GM21526 (cell line): ENCODE results near the gene PIK3C3.
A peak's percentile ranks its signal among the peaks of the same experiment; 100 is the strongest.
"Not testable (repeated sequence)": the region's sequence is repeated elsewhere in the genome, so short reads cannot be mapped to it uniquely, and the experiment has no call there.

Source experiments
- ATAC-seq: cut with Tn5 transposase; IDR thresholded peaks from one replicate; pipeline ENCODE4 v1.9.1; 2021; ENCODE audit warnings: moderate library complexity; ENCODE audit not compliant: unreplicated experiment, low FRiP score

The PIK3C3 gene

GRCh38 chr18:42009457-42009856 is 54.4 kb downstream of the PIK3C3 start:
- ATAC-seq: not testable (repeated sequence)

- ATAC-seq: peak; percentile 100
Observed at GRCh38 chr18:42011053-42011452, 56.0 kb downstream of the PIK3C3 start.

- no peak for ATAC-seq
Observed at GRCh38 chr18:42018831-42019230, 63.8 kb downstream of the PIK3C3 start.

- peak; percentile 30 for ATAC-seq
Observed at GRCh38 chr18:42024131-42024530, 69.1 kb downstream of the PIK3C3 start.

GRCh38 chr18:42025491-42025890 is 70.5 kb downstream of the PIK3C3 start:
- peak; percentile 27 for ATAC-seq

- ATAC-seq: peak; percentile 95
Observed at GRCh38 chr18:42025974-42026625, 71.1 kb downstream of the PIK3C3 start.

GRCh38 chr18:42028247-42028832 is 73.3 kb downstream of the PIK3C3 start:
- no peak for ATAC-seq

- ATAC-seq: no peak
Observed at GRCh38 chr18:42029092-42029491, 74.1 kb downstream of the PIK3C3 start.

- no peak for ATAC-seq
Observed at GRCh38 chr18:42030586-42031182, 75.7 kb downstream of the PIK3C3 start.

- no peak for ATAC-seq
Observed at GRCh38 chr18:42032447-42032846, 77.4 kb downstream of the PIK3C3 start.

- ATAC-seq: no peak
Observed at GRCh38 chr18:42033137-42033810, 78.2 kb downstream of the PIK3C3 start.

- ATAC-seq: no peak
Observed at GRCh38 chr18:42038936-42039335, 83.9 kb downstream of the PIK3C3 start.

- no peak for ATAC-seq
Observed at GRCh38 chr18:42039396-42039795, 84.4 kb downstream of the PIK3C3 start.

- ATAC-seq: no peak
Observed at GRCh38 chr18:42041793-42042192, 86.8 kb downstream of the PIK3C3 start.

GRCh38 chr18:42045346-42045745 is 90.3 kb downstream of the PIK3C3 start:
- ATAC-seq: no peak

- no peak for ATAC-seq
Observed at GRCh38 chr18:42047721-42048120, 92.7 kb downstream of the PIK3C3 start.

GRCh38 chr18:42048158-42048557 is 93.1 kb downstream of the PIK3C3 start:
- ATAC-seq: no peak

- ATAC-seq: not testable (repeated sequence)
Observed at GRCh38 chr18:42049536-42049935, 94.5 kb downstream of the PIK3C3 start.

- no peak for ATAC-seq
Observed at GRCh38 chr18:42051411-42051810, 96.4 kb downstream of the PIK3C3 start.

- ATAC-seq: no peak
Observed at GRCh38 chr18:42052122-42052708, 97.2 kb downstream of the PIK3C3 start.

GRCh38 chr18:42053188-42053781 is 98.3 kb downstream of the PIK3C3 start:
- peak; percentile 83 for ATAC-seq
